ENCODE measurements around the gene KDELR1. TPM values are rescaled to one million over a fixed set of nuclear protein-coding genes. Genes with fewer than 3 reads are reported as not detected.

Gene KDELR1
- total RNA-seq, 4 donors from 2014 or later = 51.3 to 78.6 (median 65.8) TPM

- DNase-seq (ENCODE audit: low spot score in 2 of 2) = no peak
- TF ChIP-seq EP300 (IDR thresholded peaks at IDR 0.05) (no peak), POLR2A (IDR thresholded peaks at IDR 0.05) (no peak)
- H3K36me3 ChIP-seq = peaks cover 0 to 21% (median 0%) of the 10 kb centered on the region in 3 donors
- no peaks in the 10 kb centered on the region for H3K9me3 ChIP-seq
- peaks cover 0 to 15% (median 5%) of the 10 kb centered on the region in 4 donors for H3K4me1 ChIP-seq
- H3K27me3 ChIP-seq = no peaks in the 10 kb centered on the region
- H3K4me3 ChIP-seq = peak overlapping the region; percentile 62 to 84 (median 74)
- 0 to 1% methylated on average over 9 to 10 of the region's 10 CpGs for WGBS, 2 donors
- H3K27ac ChIP-seq = peak overlapping the region; percentile 91 to 99 (median 96)
Measured at GRCh38 chr19:48363500-48363809, 27.9 kb downstream of the KDELR1 start.

GRCh38 chr19:48362716-48363499 is 28.4 kb downstream of the KDELR1 start:
- TF ChIP-seq EP300 (IDR thresholded peaks at IDR 0.05) (peak; percentile 40 to 66), CTCF (IDR thresholded peaks at IDR 0.05) (no peak), POLR2A (IDR thresholded peaks at IDR 0.05) (peak in 1 of 2 donors; percentile 32)
- Histone ChIP-seq H3K4me3 (peak overlapping the region; percentile 62 to 84 (median 74)), H3K27me3 (no peaks in the 10 kb centered on the region), H3K36me3 (peaks cover 0 to 21% (median 0%) of the 10 kb centered on the region in 3 donors), H3K4me1 (peaks cover 0 to 15% (median 5%) of the 10 kb centered on the region in 4 donors), H3K9me3 (no peaks in the 10 kb centered on the region), H3K27ac (peak overlapping the region; percentile 91 to 99 (median 96))
- WGBS, 2 donors = 4 to 5% methylated on average over 16 to 21 of the region's 26 CpGs
- peak; percentile 85 to 88 for DNase-seq (ENCODE audit: low spot score in 2 of 2)

GRCh38 chr19:48361912-48362311 is 29.4 kb downstream of the KDELR1 start:
- Histone ChIP-seq H3K27ac (no peak overlapping the region), H3K36me3 (peaks cover 0 to 21% (median 0%) of the 10 kb centered on the region in 3 donors), H3K4me1 (peaks cover 0 to 15% (median 5%) of the 10 kb centered on the region in 4 donors), H3K9me3 (no peaks in the 10 kb centered on the region), H3K27me3 (no peaks in the 10 kb centered on the region), H3K4me3 (no peak overlapping the region)
- 90 to 94% methylated on average over 3 of the region's 3 CpGs for WGBS, 2 donors
- DNase-seq (ENCODE audit: low spot score in 2 of 2) = no peak
- TF ChIP-seq POLR2A (IDR thresholded peaks at IDR 0.05) (no peak), EP300 (IDR thresholded peaks at IDR 0.05) (no peak), CTCF (IDR thresholded peaks at IDR 0.05) (no peak)

- 85 to 88% methylated on average over 5 of the region's 5 CpGs for WGBS, 2 donors
- Histone ChIP-seq H3K4me3 (no peak overlapping the region), H3K9me3 (no peaks in the 10 kb centered on the region), H3K36me3 (peaks cover 0 to 21% (median 0%) of the 10 kb centered on the region in 3 donors), H3K4me1 (peaks cover 0 to 10% (median 0%) of the 10 kb centered on the region in 4 donors), H3K27ac (no peak overlapping the region), H3K27me3 (no peaks in the 10 kb centered on the region)
- DNase-seq (ENCODE audit: low spot score in 2 of 2) = no peak
- TF ChIP-seq EP300 (IDR thresholded peaks at IDR 0.05) (no peak), POLR2A (IDR thresholded peaks at IDR 0.05) (no peak), CTCF (IDR thresholded peaks at IDR 0.05) (no peak)
Measured at GRCh38 chr19:48359123-48359522, 32.2 kb downstream of the KDELR1 start.

- no peak for DNase-seq (ENCODE audit: low spot score in 2 of 2)
Measured at GRCh38 chr19:48355365-48355954, 35.9 kb downstream of the KDELR1 start.

More at GRCh38 chr19:48355365-48355954, 35.9 kb downstream of the KDELR1 start:
- peaks cover 0 to 17% (median 0%) of the 10 kb centered on the region in 3 donors for H3K36me3 ChIP-seq
- no peak for TF ChIP-seq EP300 (IDR thresholded peaks at IDR 0.05)
- no peak for TF ChIP-seq POLR2A (IDR thresholded peaks at IDR 0.05)
- TF ChIP-seq CTCF (IDR thresholded peaks at IDR 0.05) = no peak
- no peaks in the 10 kb centered on the region for H3K9me3 ChIP-seq
- H3K4me3 ChIP-seq = no peak overlapping the region
- H3K27me3 ChIP-seq = no peaks in the 10 kb centered on the region
- no peaks in the 10 kb centered on the region for H3K4me1 ChIP-seq
- H3K27ac ChIP-seq = no peak overlapping the region
- 73 to 76% methylated on average over 12 of the region's 12 CpGs for WGBS, 2 donors
